Right renal pelvis (tissue), 4 donors: ENCODE results near the gene ADAM19. TPM values are rescaled to one million over a fixed set of nuclear protein-coding genes. Genes with fewer than 3 reads are reported as not detected.

ENCODE experiments used
- DNase-seq, 4 donors: peaks; one replicate each; pipeline ENCODE4 v3.0.0-alpha.2; 2013; ENCODE audit warnings: low read depth in 4 of 4, low spot score in 3 of 4, missing footprints in 1 of 4
- polyA plus RNA-seq, 4 donors: library from polyadenylated mRNA; unstranded; fragments of 120-200 nt; gene quantifications; one replicate each; pipeline ENCODE4 v1.2.1, GENCODE V29; 2013; ENCODE audit not compliant: insufficient read length in 4 of 4

ADAM19 gene
- polyA plus RNA-seq, 4 donors: 9.1 to 10.5 (median 9.6) TPM

DNA sequence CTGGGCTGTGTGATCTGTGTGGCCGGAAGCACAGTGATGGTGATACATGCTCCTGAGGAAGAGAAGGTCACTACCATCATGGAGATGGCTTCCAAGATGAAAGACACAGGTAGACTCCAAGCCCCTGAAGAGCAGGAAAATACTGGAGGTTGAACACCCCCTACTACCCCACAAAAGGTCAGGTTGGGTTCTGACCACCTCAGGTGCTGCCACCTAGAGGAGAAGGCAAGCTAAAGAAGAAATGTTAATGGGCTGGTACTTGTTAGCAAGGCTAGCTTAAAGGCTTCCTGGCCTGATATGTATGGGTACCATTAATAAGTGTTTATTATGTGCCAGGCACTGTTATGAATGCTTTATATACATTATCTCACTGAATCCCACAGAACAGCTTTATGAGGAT lies 103.9 kb downstream of the ADAM19 start:
- DNase-seq: no peak

DNA sequence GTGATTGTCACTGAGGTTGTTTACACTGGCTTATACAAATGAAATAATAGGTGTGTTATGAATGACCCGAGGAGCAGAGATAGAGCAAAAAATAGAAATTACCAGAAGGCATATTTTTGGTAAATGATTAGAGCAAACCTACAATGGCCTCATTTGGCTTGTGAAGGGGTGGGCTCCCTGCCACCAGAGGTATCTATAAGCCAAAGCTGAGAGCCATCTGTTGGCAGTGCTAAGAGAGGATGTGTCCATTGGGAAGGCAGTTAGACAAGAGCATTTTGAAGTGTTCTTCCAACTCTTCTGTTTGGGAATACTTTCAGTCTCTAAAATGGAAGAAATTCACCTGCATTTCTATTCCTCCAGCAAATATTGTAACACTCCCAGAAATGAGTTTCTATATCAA lies 104.9 kb downstream of the ADAM19 start:
- no peak for DNase-seq

DNA sequence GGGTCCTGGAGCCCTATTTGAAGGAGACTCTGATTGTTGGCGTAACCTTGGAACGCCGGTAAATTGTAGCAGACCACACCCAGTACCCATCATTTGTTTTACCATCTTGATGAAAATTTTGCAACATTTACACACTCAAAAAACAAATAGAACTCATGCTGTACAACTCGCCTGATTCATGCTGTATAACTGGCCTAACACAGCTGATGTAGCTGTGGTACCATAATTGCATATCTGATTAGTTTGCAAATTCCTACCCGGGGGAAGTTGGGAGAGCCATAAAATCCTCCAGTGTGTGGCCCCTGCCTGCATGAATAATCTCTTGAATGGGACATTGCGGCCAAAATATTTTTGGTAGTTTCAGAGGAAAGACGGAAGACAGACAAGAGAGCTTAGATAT lies 105.9 kb downstream of the ADAM19 start:
- no peak for DNase-seq

DNA sequence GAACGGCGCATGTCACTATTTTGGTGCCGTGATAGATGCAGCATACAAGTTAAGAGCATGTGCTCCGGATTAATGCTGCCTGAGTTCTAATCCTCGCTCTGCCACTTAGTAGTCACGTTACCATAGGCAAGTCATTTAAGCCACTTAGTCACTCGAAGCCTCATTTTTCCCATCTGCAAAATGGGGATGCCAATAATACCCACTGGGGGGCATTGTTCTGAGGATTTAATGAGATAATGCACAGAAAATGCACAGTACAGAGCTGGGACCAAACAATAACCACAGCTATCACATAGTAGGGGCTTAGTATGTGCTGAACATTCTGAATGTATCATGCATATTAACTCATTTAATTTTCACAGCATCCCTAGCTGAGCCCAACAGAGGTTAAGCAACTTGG lies 106.5 kb downstream of the ADAM19 start:
- DNase-seq: no peak

DNA sequence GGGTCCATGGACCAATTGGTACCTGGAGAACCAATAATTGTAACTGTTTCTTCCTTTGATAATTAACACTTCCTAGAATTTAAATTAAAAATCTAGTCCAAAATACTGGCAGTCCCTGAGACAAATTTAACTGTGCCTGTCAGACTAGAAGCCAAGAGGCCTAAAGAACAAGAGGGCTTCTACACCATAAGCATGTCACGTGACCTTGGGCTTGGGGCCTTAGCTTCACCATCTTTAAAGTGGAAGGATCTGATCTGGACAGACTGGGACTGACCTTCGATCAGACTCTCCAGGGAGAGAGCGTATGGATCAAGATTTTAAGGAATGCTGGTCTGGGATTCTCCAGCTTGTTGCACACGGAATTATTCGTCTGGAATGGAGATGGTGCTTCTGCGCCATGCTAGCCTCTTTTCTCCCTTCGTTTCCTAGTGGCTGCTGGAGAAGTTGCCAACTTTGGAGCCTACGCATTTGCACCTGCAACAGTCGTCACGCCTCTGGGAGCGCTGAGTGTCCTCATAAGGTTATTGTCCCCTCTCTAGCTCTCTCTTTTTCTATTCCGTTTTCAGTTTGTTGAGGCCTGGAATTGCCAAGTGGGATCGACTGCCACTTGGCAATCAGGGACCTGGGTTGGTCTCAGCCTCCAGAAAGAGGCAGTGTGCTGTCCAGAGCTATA lies 107.1 kb downstream of the ADAM19 start:
- no peak for DNase-seq

DNA sequence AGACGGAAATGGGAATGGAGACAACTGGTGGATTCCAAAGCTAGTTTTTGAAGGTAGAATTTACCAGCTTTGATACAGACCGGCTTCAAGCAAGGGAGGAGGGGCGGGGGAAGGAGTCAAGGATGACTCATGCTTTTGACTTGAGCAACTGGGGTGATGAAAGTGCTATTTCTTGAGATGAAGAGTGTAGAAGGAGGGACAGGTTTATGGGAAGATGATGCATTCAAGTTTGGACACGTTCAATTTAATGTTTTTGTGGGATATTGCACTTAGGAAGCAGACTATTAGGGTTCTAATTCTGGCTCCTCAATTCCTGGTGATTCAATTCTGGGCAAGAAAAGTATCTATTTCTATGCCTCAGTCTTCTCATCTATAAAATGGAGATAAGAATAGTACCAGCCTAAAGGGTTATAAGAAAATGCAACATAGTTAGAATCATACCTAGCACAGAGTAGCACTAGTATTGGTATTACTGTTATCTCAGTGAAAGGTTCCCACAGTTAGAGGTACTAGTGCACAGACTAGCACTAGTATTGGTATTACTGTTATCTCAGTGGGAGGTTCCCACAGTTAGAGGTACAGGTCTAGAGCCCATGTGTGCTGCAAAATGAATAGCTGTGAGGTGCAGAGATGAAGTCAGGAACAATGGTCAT lies 110.9 kb downstream of the ADAM19 start:
- DNase-seq: no peak

DNA sequence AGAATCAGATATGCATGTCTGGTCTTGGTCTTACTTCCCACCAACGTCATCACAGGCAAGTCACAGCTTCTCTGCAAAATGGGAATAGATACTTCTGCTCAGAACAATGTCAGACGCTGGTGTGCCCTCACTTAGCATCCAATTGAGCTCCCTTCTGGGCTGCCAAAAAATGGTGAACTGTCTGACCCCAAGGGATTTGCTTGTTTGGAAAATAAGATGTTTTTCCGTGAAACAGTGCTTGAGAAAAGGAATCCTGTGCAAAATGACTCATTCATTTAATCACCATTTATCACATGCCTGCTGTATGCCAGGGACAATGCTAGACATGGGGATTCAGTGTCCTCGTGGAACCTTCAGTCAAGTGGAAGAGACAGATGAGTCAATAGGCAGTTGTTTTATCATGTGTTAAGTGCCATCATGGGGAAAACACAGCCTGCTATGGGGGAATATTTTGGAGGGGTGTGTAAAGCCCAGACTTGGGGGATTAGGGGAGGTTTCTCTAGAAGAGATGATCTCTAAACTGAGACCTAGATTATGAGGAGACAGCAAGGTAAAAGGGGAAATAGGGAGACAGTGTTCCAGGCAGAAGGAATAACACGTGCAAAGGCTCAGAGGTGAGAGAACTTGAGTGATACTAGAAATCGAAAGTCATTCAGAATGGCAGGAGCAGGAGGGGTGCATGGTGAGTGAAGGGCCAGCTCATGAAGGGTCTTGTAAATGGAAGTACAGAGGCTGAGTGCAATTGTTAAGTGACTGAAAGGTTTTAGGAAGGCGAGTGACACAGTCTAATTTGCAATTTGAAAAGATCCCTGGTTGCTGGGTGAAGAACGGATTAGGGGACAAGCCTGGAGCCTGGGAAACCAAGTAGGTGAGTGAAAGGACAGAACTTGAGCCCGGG lies 111.7 kb downstream of the ADAM19 start:
- no peak for DNase-seq

DNA sequence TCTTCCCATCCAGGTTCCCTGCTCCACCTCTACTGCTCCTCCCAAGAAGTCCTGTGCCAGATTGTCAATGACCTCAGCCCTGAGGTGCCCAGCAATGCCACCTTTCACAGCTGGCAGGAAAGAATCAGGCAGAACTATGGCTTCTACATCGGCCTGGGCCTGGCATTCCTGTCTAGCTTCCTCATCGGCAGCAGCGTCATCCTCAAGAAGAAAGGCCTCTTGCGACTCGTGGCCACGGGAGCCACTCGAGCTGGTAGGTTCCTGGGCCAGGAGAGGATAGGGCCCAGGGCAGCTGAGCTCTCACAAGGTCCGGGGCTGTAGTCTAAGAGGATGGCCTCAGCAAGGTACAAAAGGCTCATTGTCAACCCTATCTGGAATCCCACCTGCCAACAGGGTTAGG lies 112.5 kb downstream of the ADAM19 start:
- DNase-seq: no peak

DNA sequence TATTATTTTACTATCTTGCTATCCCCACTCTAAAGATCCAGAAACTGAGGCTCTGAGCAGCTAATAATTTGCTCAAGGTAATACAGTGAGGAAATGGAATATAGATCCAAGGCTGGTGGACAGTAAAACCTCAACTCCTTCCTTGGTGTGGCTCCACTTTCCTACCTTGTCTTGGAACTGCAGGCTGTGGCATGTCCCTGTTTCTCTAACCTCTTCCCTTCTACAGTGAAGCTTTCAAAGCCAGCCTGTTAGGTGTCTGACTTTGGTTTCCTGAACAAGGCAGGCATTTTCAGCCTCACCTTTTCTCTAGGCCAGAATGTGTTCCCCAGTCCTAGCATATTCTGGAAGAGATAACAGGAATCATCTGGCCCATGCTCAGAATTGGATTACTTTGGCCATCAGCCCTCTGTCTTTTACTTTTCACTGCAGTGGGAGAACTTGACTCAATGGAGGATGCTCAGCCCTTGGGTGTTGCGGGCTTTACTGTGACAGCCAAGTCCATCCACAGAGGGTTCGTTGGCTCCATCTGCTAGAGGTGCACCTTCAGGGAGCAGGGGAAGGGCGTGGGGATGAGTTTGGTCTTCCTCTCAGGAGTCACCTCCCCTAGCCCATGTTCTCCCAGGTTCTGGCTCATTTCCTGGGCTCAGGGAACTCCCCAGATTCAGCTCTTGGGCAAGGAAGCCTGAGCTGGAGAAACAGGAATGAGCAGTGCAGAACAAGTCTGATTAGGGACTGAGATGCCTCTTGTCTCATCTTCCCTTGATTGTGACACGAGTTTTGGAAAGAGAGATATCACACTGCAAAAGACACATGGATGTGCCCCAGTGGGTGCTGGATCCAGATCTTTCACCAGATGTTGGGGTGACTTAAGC lies 114.4 kb downstream of the ADAM19 start:
- no peak for DNase-seq

DNA sequence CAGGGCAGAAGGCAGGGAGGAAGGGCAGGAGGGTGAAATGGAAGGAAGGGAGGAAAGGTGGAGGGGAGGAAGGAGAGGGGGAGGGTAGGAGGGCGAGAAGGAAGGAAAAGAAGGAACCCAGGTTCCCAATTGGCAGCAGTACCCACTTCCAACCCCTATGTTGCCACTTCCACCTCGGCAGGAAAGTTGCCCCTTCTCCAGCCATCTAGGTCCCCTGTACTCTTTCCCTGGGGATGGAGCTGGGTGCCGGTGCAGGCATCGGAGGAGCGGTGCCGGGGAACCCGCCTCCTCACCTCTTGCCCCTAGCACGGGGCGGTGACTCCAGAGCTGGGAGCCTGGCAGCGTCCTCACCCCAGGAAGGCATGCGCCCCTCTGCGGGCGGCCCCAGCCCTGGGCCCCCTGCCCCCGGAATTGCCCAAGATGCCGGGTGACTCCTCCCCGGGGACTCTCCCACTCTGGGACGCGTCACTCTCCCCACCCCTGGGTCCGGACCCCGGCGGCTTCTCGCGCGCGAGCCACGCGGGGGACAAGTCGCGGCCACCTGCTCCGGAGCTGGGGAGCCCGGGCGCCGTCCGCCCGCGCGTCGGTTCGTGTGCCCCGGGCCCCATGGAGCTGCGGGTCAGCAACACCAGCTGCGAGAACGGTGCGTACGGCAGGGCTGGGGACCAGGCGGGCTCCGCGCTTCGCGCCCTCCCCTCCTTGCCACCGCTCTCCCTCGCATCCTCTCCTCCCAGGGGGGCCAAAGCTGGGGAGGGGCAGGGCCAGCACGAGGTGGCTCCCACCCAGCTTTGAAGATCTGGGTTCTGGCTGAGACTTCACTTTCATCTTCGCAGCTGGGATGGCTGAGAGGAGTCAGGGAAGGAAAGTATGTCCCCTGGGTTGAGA lies 115.6 kb downstream of the ADAM19 start, which contains the start of gene NIPAL4:
Gene NIPAL4 (plus strand): TSS at position 499 of the 885 bp plus-strand sequence. CDS start 108 bp downstream, at position 607.
- DNase-seq: no peak

DNA sequence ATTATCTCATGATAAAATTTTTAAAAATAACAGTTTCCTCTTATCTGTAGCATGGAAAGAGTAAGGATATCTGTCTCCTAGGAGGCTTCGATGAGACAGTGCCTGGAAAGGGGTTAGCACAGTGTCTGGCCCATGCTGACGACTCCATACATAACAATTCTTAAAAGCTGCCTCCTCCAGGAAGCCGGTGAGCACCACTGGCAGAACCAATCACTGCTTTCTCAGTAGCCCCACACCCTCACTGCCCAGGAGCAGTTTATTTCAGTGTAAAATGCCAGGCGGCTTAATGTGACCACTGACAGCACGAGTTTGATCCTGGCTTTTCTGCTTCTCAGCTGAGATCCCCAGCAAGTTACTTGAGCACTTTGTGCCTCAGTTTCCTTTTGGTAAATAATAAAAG lies 116.7 kb downstream of the ADAM19 start:
- no peak for DNase-seq

DNA sequence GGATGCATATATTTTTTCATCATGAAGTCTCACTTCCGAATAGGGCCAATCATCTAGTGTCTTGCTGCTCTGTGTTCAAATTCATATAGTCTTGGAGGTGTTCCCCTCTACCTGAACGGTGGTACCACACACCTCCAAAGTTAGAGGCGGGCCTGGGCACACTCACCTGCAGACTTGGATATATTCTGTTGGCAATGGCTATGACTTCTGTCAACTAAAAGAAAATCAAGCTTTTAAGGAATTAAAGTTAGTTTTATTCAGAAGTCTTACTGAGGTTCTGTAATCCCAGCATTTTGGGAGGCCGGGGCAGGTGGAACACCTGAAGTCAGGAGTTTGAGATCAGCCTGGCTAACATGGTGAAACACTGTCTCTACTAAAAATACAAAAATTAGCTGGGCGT lies 118.2 kb downstream of the ADAM19 start:
- DNase-seq: no peak

DNA sequence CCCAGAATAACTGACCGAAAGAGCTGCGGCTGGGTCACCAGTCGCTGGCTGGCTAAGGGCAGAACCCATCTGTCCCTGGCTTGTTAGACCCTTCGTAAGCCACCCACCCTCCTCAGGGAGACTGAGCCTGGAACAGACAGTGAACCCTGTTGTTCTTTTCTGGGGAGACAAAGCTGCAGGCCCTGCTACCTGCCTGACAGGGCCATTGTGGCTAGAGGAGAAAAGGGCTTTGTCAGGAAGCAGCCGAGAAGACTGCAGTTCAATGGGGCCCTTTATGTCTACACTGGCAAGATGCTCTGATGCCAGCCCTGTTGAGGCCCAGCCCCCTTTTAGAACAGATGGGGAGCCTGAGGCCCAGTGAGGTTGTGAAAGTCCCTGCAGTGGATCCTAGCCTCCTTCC lies 119.3 kb downstream of the ADAM19 start:
- DNase-seq: no peak

DNA sequence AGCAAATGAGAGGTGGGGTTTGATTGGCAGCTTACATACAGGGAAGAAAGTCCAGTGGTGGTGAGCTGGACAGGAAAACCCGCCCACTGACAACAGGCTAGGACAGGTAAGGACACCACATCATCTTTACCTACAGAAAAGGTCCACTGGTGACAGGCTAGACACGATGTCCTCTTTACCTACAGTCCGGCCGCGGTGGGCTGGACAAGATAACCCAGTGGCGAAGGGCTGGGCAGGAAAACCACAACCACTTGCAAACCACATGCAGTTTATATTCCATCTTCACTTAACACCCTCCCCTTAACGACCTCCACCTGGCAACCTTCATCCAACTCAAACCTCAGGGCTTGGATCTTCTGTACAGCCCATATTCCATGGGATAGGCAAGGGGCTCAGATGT lies 120.5 kb downstream of the ADAM19 start:
- DNase-seq: no peak

DNA sequence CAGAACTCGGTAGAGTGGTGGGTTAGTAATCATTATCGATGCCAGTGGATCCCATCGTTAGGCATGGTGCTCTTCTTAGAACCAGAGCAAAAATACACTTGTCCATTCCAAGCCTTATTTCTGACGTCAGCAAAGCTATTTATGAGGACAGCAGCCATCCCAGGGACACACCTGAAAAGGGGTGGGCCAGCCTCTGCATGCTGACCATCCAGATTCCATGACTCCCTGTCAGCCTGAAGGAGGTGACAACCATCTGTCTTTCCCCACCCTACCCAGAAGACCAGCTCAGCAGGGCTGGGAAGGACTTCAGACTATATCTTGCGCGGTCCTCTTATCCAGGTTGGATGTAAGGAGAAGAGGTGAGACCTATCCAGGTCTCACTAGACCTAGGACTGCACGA lies 121.3 kb downstream of the ADAM19 start:
- no peak for DNase-seq

DNA sequence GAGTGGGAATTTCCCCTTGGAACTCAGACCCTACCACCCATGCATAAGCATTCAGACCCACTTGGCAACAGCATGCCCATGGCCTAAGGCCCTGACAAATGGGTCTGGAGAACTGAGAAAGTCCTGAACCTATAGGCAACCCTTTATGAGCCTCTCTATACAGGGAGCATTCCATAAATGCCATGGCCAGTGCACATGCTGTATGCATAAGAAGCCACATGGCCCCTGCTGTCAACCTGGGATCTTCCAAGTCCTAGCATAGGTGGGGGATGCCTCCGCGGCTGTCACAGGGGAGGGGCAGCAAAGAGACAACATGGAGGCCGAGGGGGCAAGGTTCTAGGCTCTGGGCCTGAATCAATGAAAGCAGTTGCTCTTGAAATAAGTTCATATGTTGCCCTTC lies 123.8 kb downstream of the ADAM19 start:
- no peak for DNase-seq

DNA sequence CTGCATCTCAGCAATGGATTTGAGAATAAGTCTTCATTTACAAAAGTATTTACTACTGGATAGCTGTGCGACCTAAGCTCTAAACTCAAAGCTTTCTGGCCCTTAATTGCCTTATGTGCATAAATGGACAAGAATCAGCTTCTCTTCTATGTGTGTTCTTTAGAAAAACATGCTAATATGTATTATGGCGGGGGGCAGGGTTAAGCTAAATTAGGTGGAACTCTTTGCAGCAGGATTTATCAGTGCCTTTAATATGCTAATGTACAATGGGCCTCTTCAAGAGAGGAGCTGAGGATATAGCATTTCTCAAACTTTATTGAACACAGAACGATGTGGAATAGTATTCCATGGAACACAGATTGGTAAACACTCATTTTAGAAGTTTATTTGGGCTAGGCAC lies 125.6 kb downstream of the ADAM19 start:
- DNase-seq: no peak

DNA sequence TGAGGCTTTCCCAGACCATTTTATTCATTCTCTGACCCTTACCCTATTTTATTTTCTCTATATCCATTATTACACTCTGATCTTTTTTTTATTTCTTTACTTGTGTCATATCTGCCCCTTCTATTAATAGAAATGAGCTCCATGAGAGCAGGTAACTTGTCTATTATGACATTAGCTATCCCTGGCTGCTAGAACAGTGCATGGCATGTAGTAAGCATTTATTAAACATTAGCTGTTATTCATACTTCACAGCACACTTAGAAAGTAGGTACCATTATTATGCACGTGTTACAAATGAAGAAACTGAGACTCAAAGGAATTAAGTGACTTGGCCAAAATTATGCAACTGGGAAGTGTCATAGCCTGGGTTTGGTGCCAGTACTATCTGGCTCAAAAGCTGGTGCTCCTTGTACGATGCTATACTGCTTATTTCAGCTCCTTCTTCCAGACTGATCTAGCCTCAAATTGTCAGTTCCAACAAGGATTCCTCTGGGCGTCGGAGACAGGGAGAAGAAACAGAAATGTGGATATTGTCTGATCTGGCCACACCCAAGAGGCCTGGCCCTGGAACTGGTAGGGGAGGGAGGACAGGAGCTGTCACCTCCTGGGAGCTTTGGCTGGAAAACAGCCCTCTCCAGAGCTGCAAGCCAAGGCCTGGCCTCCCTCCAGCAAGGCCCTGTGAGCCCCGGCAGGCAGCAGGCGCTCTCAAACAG lies 126.4 kb downstream of the ADAM19 start:
- DNase-seq: no peak

DNA sequence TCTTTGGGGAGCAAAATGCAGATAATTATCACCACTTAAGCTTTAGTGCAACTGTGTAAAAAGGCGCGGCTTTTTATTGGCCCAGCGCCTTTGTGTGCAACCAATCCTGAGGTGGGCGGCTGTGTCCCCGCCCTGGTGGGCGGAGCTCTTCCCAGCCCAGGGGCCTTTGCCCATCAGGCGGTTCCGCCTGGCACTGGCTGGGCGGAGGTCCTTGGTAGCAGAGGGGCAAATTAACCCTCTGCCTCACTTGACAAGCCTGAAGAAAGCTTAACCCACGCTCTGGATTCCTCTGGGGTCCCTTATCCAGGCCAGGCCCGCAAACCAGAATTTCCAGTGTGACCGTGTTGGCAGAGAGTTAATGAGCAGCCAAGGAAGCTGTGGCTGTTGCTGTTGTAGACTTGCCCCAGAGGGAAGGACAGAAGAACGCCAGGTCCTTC lies 128.4 kb downstream of the ADAM19 start:
- DNase-seq: peak in 3 of 4 donors; percentile 33 to 56 (median 43)
